Glutamatergic neuron (in vitro differentiated cells): ENCODE results near the gene SNX21. TPM values are rescaled to one million over a fixed set of nuclear protein-coding genes. Genes with fewer than 3 reads are reported as not detected.
"Not testable (repeated sequence)": the region's sequence is repeated elsewhere in the genome, so short reads cannot be mapped to it uniquely, and the experiment has no call there.

Source experiments
- DNase-seq: peaks from one replicate; pipeline ENCODE4 v3.0.0; 2022
- H3K27ac Mint-ChIP-seq: one replicate; pipeline ENCODE4 v1.8.0; 2020; ENCODE audit warnings: mild to moderate bottlenecking, mixed read lengths, inconsistent platforms; ENCODE audit not compliant: unreplicated experiment
- H3K27me3 Mint-ChIP-seq: one replicate; pipeline ENCODE4 v1.8.0; 2020; ENCODE audit warnings: mild to moderate bottlenecking, moderate library complexity, mixed read lengths, inconsistent platforms; ENCODE audit not compliant: unreplicated experiment
- H3K36me3 Mint-ChIP-seq: one replicate; pipeline ENCODE4 v1.8.0; 2020; ENCODE audit warnings: mild to moderate bottlenecking, mixed read lengths, inconsistent platforms; ENCODE audit not compliant: unreplicated experiment
- H3K4me1 Mint-ChIP-seq: one replicate; pipeline ENCODE4 v1.8.0; 2020; ENCODE audit warnings: mild to moderate bottlenecking, low read depth, mixed read lengths, inconsistent platforms; ENCODE audit not compliant: unreplicated experiment
- H3K4me3 Mint-ChIP-seq: one replicate; pipeline ENCODE4 v1.8.0; 2020; ENCODE audit warnings: mild to moderate bottlenecking, mixed read lengths, inconsistent platforms; ENCODE audit not compliant: unreplicated experiment
- H3K9me3 Mint-ChIP-seq: one replicate; pipeline ENCODE4 v1.8.0; 2020; ENCODE audit warnings: mild to moderate bottlenecking, moderate library complexity, mixed read lengths, inconsistent platforms; ENCODE audit not compliant: unreplicated experiment
- CTCF ChIP-seq: fragments of 200-600 bp; sonication (generic); IDR thresholded peaks from one replicate; pipeline ENCODE4 v1.5.0; 2021; ENCODE audit not compliant: partially characterized antibody, unreplicated experiment
- long read RNA-seq: library from polyadenylated mRNA; unstranded; transcript quantifications from one replicate; pipeline ENCODE4 v2.0.0, GENCODE V29; 2020; ENCODE audit not compliant: unreplicated experiment
- total RNA-seq: library from RNA; stranded (reverse); fragmentation: NEBNext Ultra II Directional; extraction: Animal tissue kit (Norgen Biotek cat#: 25700); gene quantifications from one replicate; pipeline ENCODE4 v1.2.1, GENCODE V29; 2021; ENCODE audit not compliant: unreplicated experiment

Gene SNX21
- total RNA-seq: 10.2 TPM
- long read RNA-seq: 0 reads

GRCh38 chr20:45833030-45833882 lies at the start of gene SNX21:
TSS of gene SNX21 (plus strand) at chr20:45833799. CDS start at chr20:45833920, 121 bp downstream.
- no peaks in the 10 kb centered on the region for H3K36me3 Mint-ChIP-seq
- H3K4me3 Mint-ChIP-seq: peak within 1 kb of the TSS; percentile 82
- H3K27me3 Mint-ChIP-seq: no peaks in the 10 kb centered on the region
- no peak for TF ChIP-seq CTCF
- DNase-seq: peak; percentile 79
- H3K9me3 Mint-ChIP-seq: no peaks in the 10 kb centered on the region
- H3K4me1 Mint-ChIP-seq: no peaks in the 10 kb centered on the region
- H3K27ac Mint-ChIP-seq: peak within 1 kb of the TSS; percentile 70

- H3K9me3 Mint-ChIP-seq: no peaks in the 10 kb centered on the region
- no peak overlapping the region for H3K27ac Mint-ChIP-seq
- DNase-seq: no peak
- H3K4me3 Mint-ChIP-seq: no peak overlapping the region
- TF ChIP-seq CTCF: no peak
- peaks cover 4% of the 10 kb centered on the region for H3K27me3 Mint-ChIP-seq
- H3K36me3 Mint-ChIP-seq: no peaks in the 10 kb centered on the region
- H3K4me1 Mint-ChIP-seq: peaks cover 7% of the 10 kb centered on the region
Measured at GRCh38 chr20:45788351-45788750, 45.2 kb upstream of the SNX21 start.

GRCh38 chr20:45792317-45793118 lies 41.1 kb upstream of the SNX21 start:
- Mint-ChIP-seq H3K4me1 (peaks cover 7% of the 10 kb centered on the region), H3K36me3 (no peaks in the 10 kb centered on the region)

GRCh38 chr20:45796337-45797065 lies 37.1 kb upstream of the SNX21 start:
- peaks cover 7% of the 10 kb centered on the region for H3K4me1 Mint-ChIP-seq
- H3K36me3 Mint-ChIP-seq: no peaks in the 10 kb centered on the region
- no peak for DNase-seq
- H3K27me3 Mint-ChIP-seq: peaks cover 2% of the 10 kb centered on the region
- TF ChIP-seq CTCF: no peak
- H3K9me3 Mint-ChIP-seq: no peaks in the 10 kb centered on the region
- no peak overlapping the region for H3K27ac Mint-ChIP-seq
- H3K4me3 Mint-ChIP-seq: no peak overlapping the region

More at GRCh38 chr20:45792317-45793118, 41.1 kb upstream of the SNX21 start:
- H3K27me3 Mint-ChIP-seq: peaks cover 4% of the 10 kb centered on the region
- peak overlapping the region; percentile 92 for H3K4me3 Mint-ChIP-seq
- peak overlapping the region; percentile 59 for H3K27ac Mint-ChIP-seq
- DNase-seq: no peak
- no peak for TF ChIP-seq CTCF
- H3K9me3 Mint-ChIP-seq: no peaks in the 10 kb centered on the region

- not testable (repeated sequence) for H3K4me1 Mint-ChIP-seq, DNase-seq, H3K4me3 Mint-ChIP-seq, H3K27me3 Mint-ChIP-seq, H3K36me3 Mint-ChIP-seq, H3K9me3 Mint-ChIP-seq, H3K27ac Mint-ChIP-seq
Measured at GRCh38 chr20:45797510-45797909, 36.1 kb upstream of the SNX21 start.

GRCh38 chr20:45797955-45798354 lies 35.6 kb upstream of the SNX21 start:
- not testable (repeated sequence) for DNase-seq, H3K4me1 Mint-ChIP-seq, H3K27ac Mint-ChIP-seq, H3K4me3 Mint-ChIP-seq, H3K36me3 Mint-ChIP-seq, H3K9me3 Mint-ChIP-seq, H3K27me3 Mint-ChIP-seq
